Endothelial cell of umbilical vein (primary cell): ENCODE data around the gene NDUFB7. TPM values are rescaled to one million over a fixed set of nuclear protein-coding genes. Genes with fewer than 3 reads are reported as not detected.
"Not testable (repeated sequence)": the region's sequence is repeated elsewhere in the genome, so short reads cannot be mapped to it uniquely, and the experiment has no call there.

ENCODE experiments used
- BruUV-seq: library from RNA; stranded (reverse); fragments of 400-500 nt; replicated peaks from 2 replicates; lab custom pipeline; 2021; lab: Mats Ljungman, UMichigan
- CTCF ChIA-PET: fragments of 300-600, 350-600 bp; sonication (Branson Sonifier 250); formaldehyde crosslinking; loops from one replicate; lab custom pipeline; 2021; ENCODE audit warnings: antibody characterized with exemption, inconsistent platforms; lab: Charles Lee
- POLR2A ChIA-PET: fragments of 300-600, 350-600 bp; sonication (Branson Sonifier 250); formaldehyde crosslinking; loops from one replicate; lab custom pipeline; 2021; ENCODE audit warnings: antibody characterized with exemption, inconsistent platforms; lab: Charles Lee
- DNase-seq: peaks from one replicate; pipeline ENCODE4 v3.0.0-alpha.2; 2011; ENCODE audit warnings: low read depth, low spot score
- FAIRE-seq: peaks from 2 replicates; lab custom pipeline; 2011; peaks lifted over from hg19 to GRCh38; lab: Jason Lieb, UNC
- H2AFZ ChIP-seq: 2 replicates; pipeline ENCODE4 v1.6.0; 2012; ENCODE audit warnings: low read depth, low read length, control low read depth, inconsistent platforms
- H3K27ac ChIP-seq: 2 replicates; pipeline ENCODE4 v1.5.1; 2011; ENCODE audit warnings: low read depth, mild to moderate bottlenecking, control low read depth, low read length, moderate library complexity; ENCODE audit not compliant: insufficient read depth
- H3K27me3 ChIP-seq, 2 experiments: 2 replicates each; pipeline versions ENCODE4 v1.6.0 to v1.6.1; 2011; ENCODE audit warnings: low read length in 2 of 2, mixed read lengths in 1 of 2; ENCODE audit not compliant: control insufficient read depth in 2 of 2, insufficient read depth in 2 of 2
- H3K36me3 ChIP-seq, 2 experiments: 2 replicates in 1 of 2; 3 replicates in 1 of 2; pipeline ENCODE4 v1.5.1; 2011; ENCODE audit warnings: low read length in 2 of 2, mild to moderate bottlenecking in 1 of 2, moderate library complexity in 1 of 2; ENCODE audit not compliant: control insufficient read depth in 2 of 2, insufficient read depth in 2 of 2; ENCODE audit errors: extremely low read depth in 1 of 2
- H3K4me1 ChIP-seq: 3 replicates; pipeline ENCODE4 v1.5.1; 2011; ENCODE audit warnings: mild to moderate bottlenecking, low read length; ENCODE audit not compliant: control insufficient read depth, insufficient read depth; ENCODE audit errors: extremely low read depth
- H3K4me2 ChIP-seq: 2 replicates; pipeline ENCODE4 v1.6.1; 2011; ENCODE audit warnings: low read length, control low read depth, mixed read lengths; ENCODE audit not compliant: insufficient read depth
- H3K4me3 ChIP-seq, 3 experiments: fragments of 200-600 bp in 1 of 3; sonication (generic), shearing (Covaris generic) in 1 of 3; replicated peaks in 1 of 3; 2 replicates each; pipeline ENCODE4 v1.5.1; 2011 to 2016; ENCODE audit warnings: control low read depth in 3 of 3, low read length in 3 of 3, mild to moderate bottlenecking in 2 of 3, inconsistent platforms in 1 of 3, low read depth in 1 of 3, moderate library complexity in 1 of 3; ENCODE audit not compliant: insufficient read depth in 1 of 3
- H3K79me2 ChIP-seq: 2 replicates; pipeline ENCODE4 v1.6.0; 2012; ENCODE audit warnings: low read length, inconsistent platforms; ENCODE audit not compliant: control insufficient read depth, insufficient read depth
- H3K9ac ChIP-seq: replicated peaks from 2 replicates; pipeline ENCODE3; 2011; ENCODE audit warnings: low read length, control low read depth; ENCODE audit not compliant: insufficient read depth; ENCODE audit errors: extremely low read depth
- H3K9me1 ChIP-seq: replicated peaks from 3 replicates; pipeline ENCODE4 v1.6.0; 2011; ENCODE audit warnings: mild to moderate bottlenecking, low read length; ENCODE audit not compliant: control insufficient read depth, insufficient read depth; ENCODE audit errors: extremely low read depth
- H3K9me3 ChIP-seq: replicated peaks from 2 replicates; pipeline ENCODE4 v1.5.1; 2012; ENCODE audit warnings: low read length, inconsistent platforms; ENCODE audit not compliant: control insufficient read depth, insufficient read depth
- H4K20me1 ChIP-seq: replicated peaks from 2 replicates; pipeline ENCODE3; 2011; ENCODE audit warnings: mild to moderate bottlenecking, low read length; ENCODE audit not compliant: control insufficient read depth, insufficient read depth; ENCODE audit errors: extremely low read depth
- EZH2 ChIP-seq: IDR thresholded peaks from 2 replicates; pipeline ENCODE4 v1.6.1; 2012; ENCODE audit warnings: borderline replicate concordance, low read depth, mild to moderate bottlenecking, moderate library complexity, low read length, inconsistent platforms; ENCODE audit not compliant: severe bottlenecking
- FOS ChIP-seq: IDR thresholded peaks from 2 replicates; pipeline ENCODE4 v1.6.1; 2011; ENCODE audit warnings: mild to moderate bottlenecking, low read length, moderate library complexity, borderline replicate concordance; ENCODE audit not compliant: insufficient read depth
- GATA2 ChIP-seq: IDR thresholded peaks from 2 replicates; pipeline ENCODE4 v1.7.0; 2011; ENCODE audit warnings: low read depth, mild to moderate bottlenecking, moderate library complexity, mixed read lengths, low read length; ENCODE audit not compliant: insufficient read length, insufficient read depth
- JUN ChIP-seq: IDR thresholded peaks from 2 replicates; pipeline ENCODE4 v1.6.1; 2011; ENCODE audit warnings: borderline replicate concordance, low read depth; ENCODE audit not compliant: insufficient read length, insufficient read depth
- MYC ChIP-seq: IDR thresholded peaks from one replicate; pipeline ENCODE4 v1.6.1; 2011; ENCODE audit warnings: mild to moderate bottlenecking, low read depth, low read length
- POLR2A ChIP-seq: IDR thresholded peaks from 2 replicates; pipeline ENCODE4 v1.6.1; 2012; ENCODE audit warnings: low read depth, mild to moderate bottlenecking, control low read depth, low read length
- POLR2AphosphoS5 ChIP-seq: IDR thresholded peaks from 2 replicates; pipeline ENCODE4 v1.6.1; 2012; ENCODE audit warnings: low read depth, mild to moderate bottlenecking, control low read depth, low read length, moderate library complexity; ENCODE audit not compliant: insufficient read depth
- dilution Hi-C: fragments of 300-500 bp; cut with MboI; formaldehyde crosslinking; loops from one replicate; pipeline ENCODE4 v1.15.0; 2019; ENCODE audit warnings: low sequenced_read_pairs; ENCODE audit not compliant: extremely low pct_ligation_motif_present
- intact Hi-C: fragments of 100-400 bp; cut with micrococcal nuclease; formaldehyde crosslinking; loops from one replicate; pipeline ENCODE4 v1.10.0; 2022
- polyA plus RNA-seq, 4 experiments: library from polyadenylated mRNA; depleted of rRNA in 3 of 4; stranded (reverse) in 3 of 4; unstranded in 1 of 4; fragments of >200 nt; gene quantifications; 2 replicates each; pipeline versions ENCODE4 v1.2.1 to v1.2.3, GENCODE V29; 2011 to 2012; ENCODE audit warnings: missing spikeins in 1 of 4
- total RNA-seq: library from RNA; stranded (reverse); gene quantifications from 2 replicates; pipeline ENCODE4 v1.2.3, GENCODE V29; 2021
- TF ChIP-seq, protein P1 (sequence below), 2 donors: IDR thresholded peaks; 1 replicate in 1 of 2; 2 replicates in 1 of 2; pipeline ENCODE4 v1.5.1; 2011; ENCODE audit warnings: low read length in 2 of 2, mild to moderate bottlenecking in 2 of 2, moderate library complexity in 2 of 2, control low read depth in 1 of 2, inconsistent platforms in 1 of 2, low read depth in 1 of 2; ENCODE audit not compliant: insufficient read depth in 1 of 2; ENCODE audit errors: extremely low read depth in 1 of 2
- TF ChIP-seq, protein P2 (sequence below): IDR thresholded peaks from 2 replicates; pipeline ENCODE4 v1.6.1; 2011; ENCODE audit not compliant: insufficient read depth, insufficient read length

NDUFB7 gene
- total and polyA plus RNA-seq, 2 donors (not counting 3 experiments of a cell fraction or from before 2014, with no cell fraction given): 177 to 655 TPM

DNA sequence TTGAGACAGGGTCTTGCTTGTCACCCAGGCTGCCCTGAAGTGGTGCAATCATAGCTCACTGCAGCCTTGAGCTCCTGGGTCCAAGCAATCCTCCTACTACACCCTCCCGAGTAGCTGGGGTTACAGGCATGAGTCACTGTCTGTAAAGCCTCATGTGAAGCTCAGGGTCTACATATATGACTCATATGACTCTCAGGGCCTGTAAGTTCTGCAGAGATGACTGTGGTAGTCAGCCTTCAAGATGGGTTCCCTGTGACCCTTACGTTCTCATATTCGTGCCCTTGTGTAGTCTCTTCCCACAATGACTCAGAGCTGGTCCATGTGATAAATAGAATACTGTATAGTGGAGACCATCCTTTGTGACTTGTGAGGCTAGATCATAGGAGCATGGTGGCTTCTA is 13.3 kb upstream of the NDUFB7 start:
- H3K36me3 ChIP-seq, H3K9me1 ChIP-seq, H3K27me3 ChIP-seq, CTCF ChIA-PET, DNase-seq, H3K4me3 ChIP-seq, FAIRE-seq, H3K27ac ChIP-seq, H3K4me2 ChIP-seq, H3K4me1 ChIP-seq, H3K79me2 ChIP-seq, H2AFZ ChIP-seq, POLR2A ChIA-PET, H4K20me1 ChIP-seq, H3K9ac ChIP-seq, intact Hi-C loops, BruUV-seq, H3K9me3 ChIP-seq, dilution Hi-C loops: not testable (repeated sequence)

DNA sequence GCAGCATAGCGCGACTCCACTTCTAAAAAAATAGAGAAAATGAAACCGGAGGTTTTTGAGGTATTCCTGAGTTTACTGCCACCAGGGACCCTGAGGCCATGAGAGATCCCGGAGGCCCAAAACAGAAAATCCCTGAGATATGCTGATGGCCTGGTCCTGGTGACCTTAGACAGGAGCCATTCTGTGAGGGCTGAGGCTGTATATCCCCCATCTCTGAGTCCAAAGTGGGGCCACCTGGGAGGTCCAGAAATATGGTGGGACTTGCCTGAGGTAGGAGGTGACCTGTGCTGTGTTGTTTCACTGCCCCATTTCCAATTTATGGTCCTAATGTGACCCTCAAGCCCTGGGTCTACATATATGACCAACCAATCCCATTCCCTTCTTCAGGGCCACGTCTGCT is 12.5 kb upstream of the NDUFB7 start:
- dilution Hi-C loops, CTCF ChIA-PET, BruUV-seq: not testable (repeated sequence)

DNA sequence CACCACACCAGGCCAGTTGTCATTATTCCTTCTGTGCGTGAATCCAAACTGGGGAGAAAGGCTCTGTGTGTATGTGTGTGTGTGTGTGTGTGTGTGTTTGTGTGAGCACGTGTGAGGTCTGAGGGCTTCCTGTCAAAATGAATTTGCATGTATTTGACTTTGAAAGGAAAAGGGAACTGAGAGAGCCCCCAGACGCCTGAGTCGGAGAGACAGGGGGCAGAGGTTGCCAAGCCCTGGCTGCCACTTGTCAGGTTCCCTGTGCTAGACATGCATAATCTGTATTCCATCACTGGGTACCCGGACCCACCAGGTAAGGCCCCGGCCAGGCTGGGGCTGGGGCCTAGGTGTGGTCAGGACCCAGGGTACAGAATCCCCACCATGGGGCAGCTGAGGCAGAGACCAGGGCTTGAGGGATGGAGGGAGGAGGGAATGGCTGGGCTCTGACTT is 11.1 kb upstream of the NDUFB7 start, which contains the start of gene CLEC17A:
Gene CLEC17A, plus strand, starts transcription at position 191 of the 447 bp plus-strand sequence. Its CDS starts 77 bp downstream, at position 268.
- Histone ChIP-seq H3K36me3 (no peaks in the 10 kb centered on the region), H2AFZ (no peak within 1 kb of the TSS), H3K4me2 (no peak within 1 kb of the TSS), H3K9ac (no peak within 1 kb of the TSS), H3K27ac (no peak within 1 kb of the TSS), H3K9me1 (no peaks in the 10 kb centered on the region), H3K4me1 (no peaks in the 10 kb centered on the region), H3K4me3 (no peak within 1 kb of the TSS), H4K20me1 (no peaks in the 10 kb centered on the region), H3K27me3 (no peaks in the 10 kb centered on the region), H3K79me2 (no peaks in the 10 kb centered on the region), H3K9me3 (no peaks in the 10 kb centered on the region)
- FAIRE-seq: no peak
- CTCF ChIA-PET: no interaction called here
- BruUV-seq: no TSS peak
- TF ChIP-seq EZH2 (no peak), MYC (no peak), GATA2 (no peak), POLR2AphosphoS5 (no peak), POLR2A (no peak), FOS (no peak), JUN (no peak)
- TF ChIP-seq, protein P1, sequence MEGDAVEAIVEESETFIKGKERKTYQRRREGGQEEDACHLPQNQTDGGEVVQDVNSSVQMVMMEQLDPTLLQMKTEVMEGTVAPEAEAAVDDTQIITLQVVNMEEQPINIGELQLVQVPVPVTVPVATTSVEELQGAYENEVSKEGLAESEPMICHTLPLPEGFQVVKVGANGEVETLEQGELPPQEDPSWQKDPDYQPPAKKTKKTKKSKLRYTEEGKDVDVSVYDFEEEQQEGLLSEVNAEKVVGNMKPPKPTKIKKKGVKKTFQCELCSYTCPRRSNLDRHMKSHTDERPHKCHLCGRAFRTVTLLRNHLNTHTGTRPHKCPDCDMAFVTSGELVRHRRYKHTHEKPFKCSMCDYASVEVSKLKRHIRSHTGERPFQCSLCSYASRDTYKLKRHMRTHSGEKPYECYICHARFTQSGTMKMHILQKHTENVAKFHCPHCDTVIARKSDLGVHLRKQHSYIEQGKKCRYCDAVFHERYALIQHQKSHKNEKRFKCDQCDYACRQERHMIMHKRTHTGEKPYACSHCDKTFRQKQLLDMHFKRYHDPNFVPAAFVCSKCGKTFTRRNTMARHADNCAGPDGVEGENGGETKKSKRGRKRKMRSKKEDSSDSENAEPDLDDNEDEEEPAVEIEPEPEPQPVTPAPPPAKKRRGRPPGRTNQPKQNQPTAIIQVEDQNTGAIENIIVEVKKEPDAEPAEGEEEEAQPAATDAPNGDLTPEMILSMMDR (IDR thresholded peaks at IDR 0.05; ENCODE audit: extremely low read depth in 1 of 2, insufficient read depth in 1 of 2, low read depth in 1 of 2, low read length in 2 of 2): no peak
- TF ChIP-seq, protein P2, sequence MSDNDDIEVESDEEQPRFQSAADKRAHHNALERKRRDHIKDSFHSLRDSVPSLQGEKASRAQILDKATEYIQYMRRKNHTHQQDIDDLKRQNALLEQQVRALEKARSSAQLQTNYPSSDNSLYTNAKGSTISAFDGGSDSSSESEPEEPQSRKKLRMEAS: no peak
- DNase-seq: no peak
- intact Hi-C loops (no loop called here), dilution Hi-C loops (no loop called here)
- POLR2A ChIA-PET: no interaction called here

More for the DNA sequence above, 12.5 kb upstream of the NDUFB7 start:
- H4K20me1 ChIP-seq, H2AFZ ChIP-seq, DNase-seq, H3K9ac ChIP-seq, H3K36me3 ChIP-seq, H3K4me2 ChIP-seq, H3K9me1 ChIP-seq, H3K4me3 ChIP-seq, H3K4me1 ChIP-seq, H3K27ac ChIP-seq, H3K79me2 ChIP-seq, FAIRE-seq, H3K9me3 ChIP-seq, H3K27me3 ChIP-seq, intact Hi-C loops, POLR2A ChIA-PET: not testable (repeated sequence)
